Measurements from ENCODE around the gene POFUT2.
A peak's percentile ranks its signal among the peaks of the same experiment; 100 is the strongest.

POFUT2 gene

GRCh38 chr21:45287438-45288391, at the start of gene POFUT2:
TSS of gene POFUT2 (minus strand) at chr21:45287895. CDS start at chr21:45287871, 24 bp downstream.
- DNase-seq: peak; percentile 86

GRCh38 chr21:45336870-45337269, 49.2 kb upstream of the POFUT2 start:
- DNase-seq: peak; percentile 70

- no peak for DNase-seq
Measured at GRCh38 chr21:45336535-45336810, 48.8 kb upstream of the POFUT2 start.

- peak; percentile 33 for DNase-seq
Measured at GRCh38 chr21:45335761-45336534, 48.3 kb upstream of the POFUT2 start.

- no peak for DNase-seq
Measured at GRCh38 chr21:45335151-45335760, 47.6 kb upstream of the POFUT2 start.

- DNase-seq: no peak
Measured at GRCh38 chr21:45334591-45335081, 46.9 kb upstream of the POFUT2 start.

- no peak for DNase-seq
Measured at GRCh38 chr21:45334134-45334533, 46.4 kb upstream of the POFUT2 start.

- DNase-seq: no peak
Measured at GRCh38 chr21:45333583-45334121, 46.0 kb upstream of the POFUT2 start.

GRCh38 chr21:45332981-45333582, 45.4 kb upstream of the POFUT2 start:
- no peak for DNase-seq

GRCh38 chr21:45332415-45332814, 44.7 kb upstream of the POFUT2 start:
- no peak for DNase-seq

- DNase-seq: no peak
Measured at GRCh38 chr21:45331531-45332147, 43.9 kb upstream of the POFUT2 start.

GRCh38 chr21:45330851-45331261, 43.2 kb upstream of the POFUT2 start:
- DNase-seq: no peak

- DNase-seq: peak; percentile 71
Measured at GRCh38 chr21:45330075-45330781, 42.5 kb upstream of the POFUT2 start.

GRCh38 chr21:45329261-45330074, 41.8 kb upstream of the POFUT2 start:
- DNase-seq: no peak

- DNase-seq: peak; percentile 14
Measured at GRCh38 chr21:45328198-45329091, 40.8 kb upstream of the POFUT2 start.

- DNase-seq: no peak
Measured at GRCh38 chr21:45327441-45328197, 39.9 kb upstream of the POFUT2 start.

- DNase-seq: no peak
Measured at GRCh38 chr21:45326891-45327440, 39.3 kb upstream of the POFUT2 start.

- DNase-seq: no peak
Measured at GRCh38 chr21:45326169-45326851, 38.6 kb upstream of the POFUT2 start.

All from DMS79 treated with DMSO at 0.1 percent for 48 hours (cell line).